HS-27A (cell line): ENCODE results near the gene C12orf56.
"Not testable (repeated sequence)": the region's sequence is repeated elsewhere in the genome, so short reads cannot be mapped to it uniquely, and the experiment has no call there.

ENCODE experiments used
- DNase-seq: peaks from one replicate; pipeline ENCODE4 v3.0.0-alpha.2; 2012; ENCODE audit warnings: low read depth, missing footprints

Gene C12orf56

DNA sequence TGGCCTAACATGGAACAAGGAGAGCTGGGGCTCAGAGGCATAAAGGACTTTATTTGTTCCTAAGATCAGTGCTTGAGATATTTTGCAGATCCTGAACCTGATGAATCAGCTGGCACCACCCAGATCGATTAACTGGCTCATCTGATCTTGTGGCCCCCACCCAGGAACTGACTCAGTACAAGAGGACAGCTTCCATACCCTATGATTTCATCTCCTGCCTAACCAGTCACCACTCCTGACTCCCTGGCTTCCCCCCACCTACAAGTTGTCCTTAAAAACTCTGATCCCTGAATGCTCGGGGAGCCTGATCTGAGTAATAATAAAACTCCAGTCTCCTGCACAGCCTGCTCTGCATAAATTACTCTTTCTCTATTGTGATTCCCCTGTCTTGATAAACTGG lies 5.1 kb downstream of the C12orf56 start:
- DNase-seq, result no peak

DNA sequence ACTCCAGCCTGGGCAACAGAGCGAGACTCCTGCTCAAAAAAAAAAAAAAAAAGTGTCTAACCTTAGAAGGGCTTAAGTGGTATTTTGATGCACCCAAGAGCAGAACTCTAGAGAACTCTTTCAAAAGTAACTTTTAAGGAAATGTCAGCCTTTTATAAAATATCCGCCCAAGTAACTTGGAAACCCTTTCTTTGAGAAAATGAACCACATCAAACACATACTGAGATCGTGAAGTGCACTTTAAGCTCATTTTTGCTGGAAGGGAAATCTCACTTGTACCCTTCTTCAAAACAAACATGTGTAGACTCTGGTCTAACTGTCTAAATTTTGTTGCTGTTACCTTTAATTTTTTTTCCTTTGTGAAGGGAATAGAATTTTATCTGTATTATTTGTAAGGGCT lies 5.5 kb downstream of the C12orf56 start:
- DNase-seq, result no peak

DNA sequence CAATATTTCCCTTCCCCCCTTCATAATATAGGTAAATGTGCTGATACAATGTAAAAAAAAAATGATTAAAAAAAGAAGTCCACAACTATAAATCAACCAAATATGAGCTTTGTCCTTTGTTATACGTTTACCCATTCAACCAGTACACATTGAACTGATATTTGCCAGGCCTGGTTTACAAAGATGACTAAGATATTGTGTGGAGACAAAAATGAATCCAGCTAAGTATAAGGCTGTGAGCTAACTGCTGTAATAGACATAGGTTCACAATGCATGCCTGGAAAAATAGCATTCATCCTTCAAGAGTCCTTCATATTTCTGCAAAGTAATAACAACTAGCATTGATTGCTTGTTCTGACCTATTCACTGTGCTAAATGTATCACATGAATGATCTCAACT lies 6.9 kb downstream of the C12orf56 start:
- DNase-seq, result no peak

DNA sequence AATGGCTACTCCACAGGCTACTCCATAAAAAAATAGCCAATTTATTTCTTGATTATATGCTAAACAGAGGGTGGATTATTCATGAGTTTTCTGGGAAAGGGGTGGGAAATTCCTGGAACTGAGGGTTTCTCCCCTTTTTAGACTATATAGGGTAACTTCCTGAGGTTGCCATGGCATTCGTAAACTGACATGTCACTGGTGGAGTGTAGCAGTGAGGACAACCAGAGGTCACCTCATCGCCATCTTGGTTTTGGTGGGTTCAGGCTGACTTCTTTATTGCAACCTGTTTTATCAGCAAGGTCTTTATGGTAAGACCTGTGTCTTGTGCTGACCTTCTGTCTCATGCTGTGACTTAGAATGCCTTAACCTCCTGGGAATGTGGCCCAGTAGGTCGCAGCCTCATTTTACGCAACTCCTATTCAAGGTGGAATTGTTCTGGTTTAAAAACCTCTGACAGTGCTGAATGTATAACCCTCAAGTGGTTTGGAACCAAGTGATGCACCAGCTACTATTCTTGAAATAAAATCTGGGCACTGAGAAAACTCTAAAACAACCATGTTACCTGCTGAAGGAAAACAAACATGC lies 27.7 kb downstream of the C12orf56 start:
- no peak for DNase-seq

DNA sequence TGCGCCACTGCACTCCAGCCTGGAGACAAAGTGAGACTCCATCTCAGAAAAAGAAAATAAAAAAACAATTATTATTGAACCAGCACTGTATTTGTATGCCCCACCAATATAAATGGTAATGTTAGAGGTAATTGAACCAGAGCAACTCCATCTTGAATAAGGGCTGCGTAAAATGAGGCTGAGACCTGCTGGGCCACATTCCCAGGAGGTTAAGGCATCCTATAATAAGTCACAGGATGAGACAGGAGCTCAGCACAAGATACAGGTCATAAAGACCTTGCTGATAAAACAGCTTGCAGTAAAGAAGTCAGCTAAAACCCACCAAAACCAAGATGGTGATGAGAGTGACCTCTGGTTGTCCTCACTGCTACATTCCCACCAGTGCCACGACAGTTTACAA lies 29.4 kb downstream of the C12orf56 start:
- DNase-seq, result not testable (repeated sequence)

DNA sequence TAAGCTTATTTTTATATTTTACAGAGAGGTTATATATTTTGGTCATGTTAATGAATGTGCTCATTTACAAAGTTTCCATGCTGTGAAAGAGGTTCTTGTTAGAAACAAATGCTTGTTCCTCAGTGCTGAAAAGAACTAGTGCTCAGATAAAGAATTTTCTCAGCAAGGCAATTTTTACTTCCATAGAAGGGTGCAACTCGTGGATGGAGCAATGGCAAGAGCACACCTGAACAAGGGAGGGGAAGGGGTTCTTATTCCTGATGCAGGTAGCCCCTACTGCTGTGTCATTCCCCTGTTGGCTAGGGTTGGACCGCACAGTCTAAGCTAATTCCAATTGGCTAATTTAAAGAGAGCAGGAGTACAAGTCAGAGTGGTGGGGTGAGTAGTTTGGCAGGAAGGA lies 34.3 kb downstream of the C12orf56 start:
- DNase-seq, result not testable (repeated sequence)

DNA sequence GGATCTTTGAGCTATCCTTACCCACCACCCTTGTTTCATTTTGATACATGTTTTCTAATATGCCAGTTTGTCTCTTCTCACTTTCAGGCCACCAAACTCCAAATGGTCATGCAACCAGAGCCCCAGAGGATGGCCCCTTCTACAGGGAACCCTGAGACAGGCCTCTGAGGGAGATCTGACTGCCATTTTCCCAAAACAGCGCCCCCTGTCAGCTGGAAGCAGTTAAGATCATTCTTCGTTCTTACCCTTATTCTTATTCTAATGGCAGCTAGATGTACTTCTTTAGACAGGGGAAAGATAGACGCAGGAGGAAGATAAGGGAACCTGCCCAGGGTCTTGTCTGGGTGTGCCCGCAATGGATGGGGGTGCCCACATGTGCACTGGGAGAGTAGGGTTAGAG lies 38.4 kb downstream of the C12orf56 start:
- DNase-seq, result no peak

DNA sequence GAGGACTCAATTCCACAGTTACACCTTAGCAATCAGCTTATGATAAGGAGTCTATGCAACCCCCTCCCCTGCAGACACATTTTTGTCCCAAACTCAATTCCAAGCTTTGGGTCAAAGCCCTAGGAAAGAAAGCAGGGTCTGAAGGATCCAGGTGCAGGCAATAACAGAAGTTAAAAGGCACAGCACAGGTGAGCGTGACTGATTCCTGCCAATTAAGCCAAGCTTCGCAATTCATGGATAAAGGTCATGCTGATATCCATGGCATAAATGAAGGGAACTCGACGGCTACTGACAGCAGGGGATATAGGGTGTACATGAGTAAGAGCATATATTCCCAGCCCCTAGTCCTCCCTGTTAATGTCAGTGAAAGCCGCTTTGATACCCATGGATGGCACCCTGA lies 39.3 kb downstream of the C12orf56 start:
- no peak for DNase-seq

DNA sequence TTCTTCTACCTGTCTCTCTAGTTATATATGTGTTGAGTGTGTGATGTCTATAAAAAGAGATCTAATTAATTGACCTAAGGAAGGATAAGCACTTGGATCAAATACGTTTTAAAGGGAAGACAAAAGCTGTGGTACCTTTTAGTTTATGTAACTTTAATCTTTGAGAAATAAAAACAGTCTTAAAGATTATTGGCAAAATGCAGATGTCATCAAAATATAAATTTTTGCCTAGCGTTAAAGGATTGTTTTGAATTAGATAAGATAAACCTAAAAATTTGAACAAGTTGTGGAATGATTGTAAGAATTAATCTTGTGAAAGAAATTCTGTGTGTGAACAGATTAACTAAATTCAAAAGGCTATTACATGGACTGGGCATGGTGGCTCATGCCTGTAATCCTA lies 42.9 kb downstream of the C12orf56 start:
- DNase-seq, result no peak

DNA sequence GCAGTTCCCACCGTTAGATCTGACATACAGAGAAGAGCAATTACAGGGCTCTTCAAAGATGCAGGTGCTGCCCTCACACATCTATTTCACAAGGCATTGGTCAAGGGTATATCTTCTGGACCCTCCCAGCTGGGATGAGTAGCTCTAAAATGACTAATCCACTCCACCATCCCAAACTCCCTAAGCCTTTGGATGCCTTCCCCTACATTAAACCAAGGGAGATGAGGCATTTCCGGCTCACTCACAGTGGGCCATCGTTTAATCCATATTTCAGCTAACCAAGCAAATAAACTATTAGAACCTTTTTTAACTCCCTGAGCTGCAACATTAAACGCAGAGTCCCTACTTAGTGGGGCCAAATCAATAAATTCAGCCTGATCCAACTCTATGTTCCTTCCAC lies 45.9 kb downstream of the C12orf56 start:
- DNase-seq, result not testable (repeated sequence)

DNA sequence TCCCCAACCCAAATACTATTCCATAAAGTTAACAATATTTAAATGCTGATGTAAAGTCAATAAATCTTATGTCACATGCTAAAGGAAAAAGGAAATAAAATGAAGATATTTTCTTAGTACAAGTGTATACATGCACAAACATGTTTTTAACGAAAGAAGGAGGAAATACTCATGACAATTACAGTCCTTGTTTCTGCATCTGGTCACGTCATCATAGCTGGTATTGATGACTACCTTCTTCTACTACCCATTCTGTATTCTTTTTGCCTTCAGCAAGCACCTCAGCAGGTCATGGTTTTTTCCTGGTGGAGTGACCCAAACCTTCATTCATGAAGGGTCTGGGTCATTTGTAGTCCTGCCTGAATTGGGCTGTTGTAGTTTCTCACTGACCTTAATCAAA lies 50.0 kb downstream of the C12orf56 start:
- DNase-seq, result not testable (repeated sequence)

DNA sequence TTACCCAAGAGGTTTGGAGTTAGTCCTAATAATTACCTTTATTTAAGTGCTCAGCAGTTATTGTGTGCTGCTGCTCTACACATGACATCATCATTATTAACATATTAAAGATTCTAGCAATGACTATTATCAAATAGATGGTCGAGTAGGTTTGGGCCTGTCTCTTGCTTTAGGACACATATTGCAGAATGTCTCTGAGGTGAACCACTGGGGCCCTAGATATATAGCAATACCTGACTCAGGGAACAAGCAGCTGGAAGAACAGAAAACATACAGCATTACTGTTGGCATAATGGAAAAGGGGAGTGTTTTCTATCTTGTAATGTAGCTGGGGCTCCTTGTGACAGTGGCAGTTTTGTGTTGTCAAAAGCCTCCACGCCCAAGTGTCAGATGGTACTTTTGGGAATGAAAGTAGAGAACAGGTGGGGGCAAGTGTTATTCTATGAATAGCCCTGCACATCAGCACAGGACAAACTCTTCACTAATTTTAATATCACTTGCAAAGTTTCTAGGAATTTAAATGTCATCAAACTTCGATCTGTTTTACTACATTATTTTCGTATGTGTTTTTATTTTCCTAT lies 54.6 kb downstream of the C12orf56 start:
- no peak for DNase-seq

DNA sequence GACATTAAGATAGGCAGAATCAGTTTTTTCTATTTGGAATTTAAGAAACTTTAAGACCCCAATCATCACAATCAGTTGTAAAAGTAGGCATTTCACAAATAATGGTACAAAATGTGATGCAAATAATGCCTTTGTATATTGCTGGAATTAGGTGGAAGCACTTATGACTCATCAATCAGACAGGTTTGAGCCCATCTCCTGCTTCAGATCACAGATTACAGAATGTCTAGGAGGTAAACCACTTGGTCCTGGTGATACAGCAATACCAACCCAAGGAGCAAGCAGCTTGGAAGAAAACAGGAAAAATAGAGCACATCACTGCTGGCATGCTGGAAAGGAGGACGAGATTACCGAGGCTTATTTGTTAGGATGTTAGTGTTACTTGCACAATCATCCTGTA lies 57.6 kb downstream of the C12orf56 start:
- no peak for DNase-seq

DNA sequence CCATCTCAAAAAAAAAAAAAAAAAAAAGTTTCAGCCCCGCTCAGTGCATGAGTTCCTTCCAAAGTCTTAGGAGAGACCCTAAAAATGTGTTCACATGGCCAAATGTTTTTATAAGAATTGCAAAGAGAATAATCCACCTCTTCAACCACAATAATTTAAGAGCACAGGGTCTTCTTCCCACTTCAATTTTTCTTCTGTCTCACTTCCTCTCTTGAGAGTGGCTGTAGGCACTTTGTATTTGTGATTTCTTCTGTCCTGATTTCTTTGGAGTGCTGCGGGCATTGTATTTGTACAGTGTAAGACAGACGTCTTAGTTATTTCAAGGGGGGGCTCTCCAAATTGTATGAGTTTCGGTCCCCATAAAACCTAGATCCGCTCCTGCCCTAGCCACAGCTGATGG lies 58.3 kb downstream of the C12orf56 start:
- no peak for DNase-seq

DNA sequence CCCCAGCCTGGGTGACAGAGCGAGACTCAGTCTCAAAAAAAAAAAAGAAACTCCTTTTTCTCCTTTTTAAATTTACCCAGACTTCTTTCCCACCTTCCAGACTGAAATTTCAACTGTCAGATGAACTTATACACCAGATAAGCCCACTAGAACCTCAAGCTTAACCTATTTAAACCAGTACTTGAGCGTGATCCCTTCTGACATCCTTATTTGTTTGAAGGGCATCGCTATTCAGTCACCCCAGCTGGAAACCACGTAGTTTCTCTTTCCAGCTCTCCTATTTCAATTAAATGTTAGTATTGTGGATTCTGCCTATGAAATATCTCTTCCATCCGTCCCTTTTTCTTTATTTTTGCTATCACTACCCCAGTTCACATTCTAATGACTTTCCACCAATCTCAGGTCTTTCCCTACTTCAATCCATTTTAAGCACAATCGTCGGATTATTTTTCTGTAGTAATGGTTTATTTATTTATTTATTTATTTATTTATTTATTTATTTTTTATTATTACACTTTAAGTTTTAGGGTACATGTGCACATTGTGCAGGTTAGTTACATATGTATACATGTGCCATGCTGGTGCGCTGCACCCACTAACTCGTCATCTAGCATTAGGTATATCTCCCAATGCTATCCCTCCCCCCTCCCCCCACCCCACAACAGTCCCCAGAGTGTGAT lies 61.4 kb downstream of the C12orf56 start:
- not testable (repeated sequence) for DNase-seq

DNA sequence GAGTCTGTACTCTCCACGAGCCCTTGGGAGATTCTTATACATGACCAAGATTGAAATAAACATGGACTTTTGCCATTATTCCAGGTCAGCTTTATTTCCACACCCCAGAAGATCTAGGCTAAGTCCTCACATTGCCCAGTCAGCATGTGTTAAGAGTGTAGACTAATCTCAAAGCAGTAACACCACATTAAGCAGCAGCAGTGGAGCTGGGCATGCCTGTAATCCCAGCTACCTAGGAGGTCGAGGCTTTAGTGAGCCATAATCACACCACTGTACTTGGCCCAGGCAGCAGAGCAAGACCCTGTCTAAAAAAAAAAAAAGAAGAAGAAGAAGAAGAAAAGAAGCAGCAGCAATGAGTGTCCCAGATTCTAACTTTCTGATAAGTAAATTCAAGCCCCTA lies 65.5 kb downstream of the C12orf56 start:
- no peak for DNase-seq

DNA sequence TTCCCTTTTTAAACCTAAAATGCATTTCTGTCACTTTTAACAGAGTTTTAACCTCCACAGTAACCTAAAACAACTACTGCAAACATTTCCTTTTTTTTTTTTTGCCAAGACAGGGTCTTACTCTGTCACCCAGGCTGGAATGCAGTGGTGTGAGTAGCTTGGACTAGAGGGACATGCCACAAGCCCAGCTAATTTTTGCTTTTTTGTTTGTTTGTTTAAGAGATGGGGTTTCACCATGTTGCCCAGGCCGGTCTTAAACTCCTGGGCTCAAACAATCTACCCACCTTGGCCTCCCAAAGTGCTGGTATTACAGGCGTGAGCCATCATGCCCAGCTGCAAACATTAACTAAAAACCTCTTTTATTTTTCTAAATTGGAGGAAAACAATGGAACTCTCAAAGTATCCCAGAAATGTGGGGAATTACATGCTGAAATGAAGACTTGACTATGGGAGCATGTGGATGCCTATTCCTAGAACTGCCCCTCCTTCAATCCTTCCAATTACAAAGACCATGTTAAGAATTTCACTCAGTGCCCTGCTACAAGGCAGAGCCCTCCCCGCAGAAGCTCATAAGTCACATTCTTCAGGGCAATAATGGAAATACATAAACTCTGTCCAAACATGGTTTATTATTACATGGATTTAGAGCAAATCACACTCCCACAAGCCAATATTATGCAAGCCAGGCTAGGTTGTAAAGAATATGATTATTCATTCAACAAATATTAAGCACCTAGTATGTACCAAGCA lies 66.9 kb downstream of the C12orf56 start:
- no peak for DNase-seq

DNA sequence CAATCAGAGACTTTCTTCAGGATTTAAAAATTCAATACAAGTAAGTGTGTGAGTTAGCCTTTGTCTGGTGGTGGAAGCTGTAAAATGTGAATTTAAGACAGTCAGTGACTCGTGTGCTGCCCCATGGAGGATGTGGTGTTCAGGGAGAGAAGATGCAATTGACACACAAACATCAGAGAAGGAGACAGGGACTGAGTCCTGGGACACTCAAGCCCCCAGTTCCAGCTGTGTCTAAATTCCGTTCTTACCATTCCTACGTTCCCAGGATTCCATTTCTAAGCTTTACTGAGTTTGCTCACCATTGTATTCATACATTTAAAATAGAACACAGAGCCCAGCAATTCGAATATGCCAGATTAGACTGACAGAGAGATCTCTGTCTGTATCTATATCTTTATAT lies 67.6 kb downstream of the C12orf56 start:
- no peak for DNase-seq

DNA sequence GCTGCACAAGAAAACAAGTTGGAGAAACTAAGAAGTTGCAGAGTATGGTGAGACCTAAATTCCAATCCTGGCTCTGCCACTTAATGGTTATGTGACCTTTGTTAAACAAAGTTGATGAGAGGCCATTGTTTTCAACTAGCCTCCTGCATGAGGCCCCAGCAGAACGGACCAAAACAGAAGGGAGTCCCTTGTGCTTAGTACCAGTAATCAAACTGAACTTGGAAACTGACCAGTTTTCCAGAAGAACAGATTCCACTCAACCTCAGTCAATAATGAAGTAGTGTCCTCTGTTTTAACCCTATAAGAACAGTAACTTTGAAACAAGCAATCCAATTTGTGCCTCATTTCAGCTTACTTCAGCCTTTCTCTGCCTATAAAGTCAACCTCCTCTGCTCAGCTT lies 69.9 kb downstream of the C12orf56 start:
- no peak for DNase-seq

DNA sequence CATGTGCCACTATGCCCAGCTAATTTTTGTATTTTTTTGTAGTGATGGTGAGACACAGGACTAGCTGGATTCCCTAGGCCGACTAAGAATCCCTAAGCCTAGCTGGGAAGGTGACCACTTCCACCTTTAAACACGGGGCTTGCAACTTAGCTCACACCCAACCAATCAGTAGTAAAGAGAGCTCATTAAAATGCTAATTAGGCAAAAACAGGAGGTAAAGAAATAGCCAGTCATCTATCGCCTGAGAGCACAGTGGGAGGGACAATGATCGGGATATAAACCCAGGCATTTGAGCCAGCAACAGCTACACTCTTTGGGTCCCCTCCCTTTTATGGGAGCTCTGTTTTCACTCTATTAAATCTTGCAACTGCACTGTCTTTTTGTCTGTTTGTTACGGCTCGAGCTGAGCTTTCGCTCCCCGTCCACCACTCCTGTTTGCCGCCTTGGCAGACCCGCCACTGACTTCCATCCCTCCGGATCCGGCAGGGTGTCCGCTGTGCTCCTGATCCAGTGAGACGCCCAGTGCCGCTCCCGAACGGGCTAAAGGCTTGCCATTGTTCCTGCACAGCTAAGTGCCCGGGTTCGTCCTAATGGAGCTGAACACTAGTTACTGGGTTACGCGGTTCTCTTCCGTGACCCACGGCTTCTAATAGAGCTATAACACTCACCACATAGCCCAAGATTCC lies 70.9 kb downstream of the C12orf56 start:
- DNase-seq, result not testable (repeated sequence)

DNA sequence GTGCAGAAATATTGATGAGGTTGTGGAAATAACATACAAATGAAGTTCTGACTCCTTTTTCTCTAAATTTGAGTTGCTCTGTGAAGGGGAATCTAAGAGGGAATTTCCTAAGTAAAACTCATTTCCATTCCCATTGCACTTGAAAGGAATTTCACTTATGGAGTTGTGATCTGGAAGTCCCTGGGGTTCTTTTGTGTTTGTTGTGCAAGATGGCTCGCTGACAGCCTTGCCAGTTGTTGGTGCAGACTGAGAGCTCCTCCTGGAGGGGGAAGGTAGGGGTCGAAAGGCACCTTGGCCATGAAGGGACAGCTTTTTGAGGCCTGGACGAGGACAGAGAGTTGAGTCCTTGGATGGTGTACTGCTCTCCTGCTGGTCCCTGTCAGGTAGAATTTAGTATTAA lies 72.0 kb downstream of the C12orf56 start:
- no peak for DNase-seq

DNA sequence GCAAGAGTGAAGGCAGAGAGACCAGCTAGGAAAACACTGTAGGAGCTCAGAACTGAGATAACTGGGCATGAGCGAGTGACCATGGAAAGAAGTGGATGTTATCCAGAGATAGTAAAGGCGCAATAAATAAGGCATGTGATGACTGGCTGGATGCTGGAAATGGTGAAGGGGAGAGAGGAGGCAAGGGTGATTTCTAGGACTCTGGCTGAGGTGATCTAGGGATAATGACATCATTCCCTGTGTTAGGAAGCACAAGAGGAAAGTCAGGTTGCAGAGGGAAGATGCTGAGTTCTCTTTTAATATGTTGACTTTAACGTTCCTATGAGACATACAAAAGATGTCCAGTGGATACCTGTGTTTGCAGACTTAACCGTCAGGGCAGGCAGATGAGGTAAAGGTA lies 78.7 kb downstream of the C12orf56 start:
- DNase-seq, result no peak

DNA sequence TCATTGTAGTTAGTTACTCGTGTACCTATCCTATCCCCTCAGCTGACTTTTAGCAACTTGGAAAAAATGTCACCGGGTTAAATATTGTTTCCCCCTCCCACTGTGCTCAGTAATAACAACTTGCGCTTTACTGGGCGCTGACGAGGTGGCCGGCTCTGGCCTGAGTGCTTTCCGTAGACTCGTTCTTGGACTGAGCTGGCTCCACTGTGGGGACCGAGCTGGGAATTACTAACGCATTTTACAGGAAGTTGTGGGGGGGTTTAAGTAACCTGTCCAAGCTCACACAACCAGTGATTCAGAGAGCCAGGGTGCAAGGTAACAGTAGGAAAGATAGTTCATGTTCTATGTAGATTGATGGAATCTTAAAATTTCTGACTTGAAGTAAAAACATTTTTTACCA lies 86.0 kb downstream of the C12orf56 start:
- no peak for DNase-seq
